ENCODE results near the gene BRD3.
A peak's percentile ranks its signal among the peaks of the same experiment; 100 is the strongest.
"Not testable (repeated sequence)": the region's sequence is repeated elsewhere in the genome, so short reads cannot be mapped to it uniquely, and the experiment has no call there.

Gene BRD3

GRCh38 chr9:134073500-134073899, 5.7 kb upstream of the BRD3 start:
- DNase-seq (ENCODE audit: insufficient read length, low spot score) (peak; percentile 4), FAIRE-seq (no peak)
- no peak for TF ChIP-seq POLR2A (IDR thresholded peaks at IDR 0.05; ENCODE audit: low read depth, low read length)

- not testable (repeated sequence) for DNase-seq (ENCODE audit: insufficient read length, low spot score); FAIRE-seq
Observed at GRCh38 chr9:134072683-134073082, 4.9 kb upstream of the BRD3 start.

GRCh38 chr9:134071149-134071548, 3.3 kb upstream of the BRD3 start:
- no peak for FAIRE-seq

GRCh38 chr9:134069480-134070399, 1.9 kb upstream of the BRD3 start:
- no peak for TF ChIP-seq POLR2A (IDR thresholded peaks at IDR 0.05; ENCODE audit: low read depth, low read length)

More at GRCh38 chr9:134071149-134071548, 3.3 kb upstream of the BRD3 start:
- no peak for DNase-seq (ENCODE audit: insufficient read length, low spot score)
- no peak for TF ChIP-seq POLR2A (IDR thresholded peaks at IDR 0.05; ENCODE audit: low read depth, low read length)

GRCh38 chr9:134068744-134069479, 1.1 kb upstream of the BRD3 start:
- FAIRE-seq: no peak
- TF ChIP-seq POLR2A (IDR thresholded peaks at IDR 0.05; ENCODE audit: low read depth, low read length): no peak
- DNase-seq (ENCODE audit: insufficient read length, low spot score): no peak

More at GRCh38 chr9:134069480-134070399, 1.9 kb upstream of the BRD3 start:
- FAIRE-seq: no peak
- DNase-seq (ENCODE audit: insufficient read length, low spot score): no peak

- no peak for FAIRE-seq
- peak; percentile 63 for DNase-seq (ENCODE audit: insufficient read length, low spot score)
- no peak for TF ChIP-seq POLR2A (IDR thresholded peaks at IDR 0.05; ENCODE audit: low read depth, low read length)
Observed at GRCh38 chr9:134066913-134067851, 644 bp downstream of the BRD3 start.

GRCh38 chr9:134066526-134066912, 1.3 kb downstream of the BRD3 start:
- DNase-seq (ENCODE audit: insufficient read length, low spot score) (peak; percentile 63), FAIRE-seq (no peak)
- TF ChIP-seq POLR2A (IDR thresholded peaks at IDR 0.05; ENCODE audit: low read depth, low read length): no peak

- FAIRE-seq (peak; percentile 43), DNase-seq (ENCODE audit: insufficient read length, low spot score) (peak; percentile 98)
- TF ChIP-seq POLR2A (IDR thresholded peaks at IDR 0.05; ENCODE audit: low read depth, low read length): no peak
Observed at GRCh38 chr9:134065612-134066419, 2.0 kb downstream of the BRD3 start.

- no peak for FAIRE-seq
Observed at GRCh38 chr9:134064711-134065110, 3.1 kb downstream of the BRD3 start.

GRCh38 chr9:134063571-134064450, 4.0 kb downstream of the BRD3 start:
- TF ChIP-seq POLR2A (IDR thresholded peaks at IDR 0.05; ENCODE audit: low read depth, low read length): no peak

More at GRCh38 chr9:134064711-134065110, 3.1 kb downstream of the BRD3 start:
- TF ChIP-seq POLR2A (IDR thresholded peaks at IDR 0.05; ENCODE audit: low read depth, low read length): no peak
- DNase-seq (ENCODE audit: insufficient read length, low spot score): no peak

GRCh38 chr9:134063088-134063570, 4.7 kb downstream of the BRD3 start:
- FAIRE-seq (no peak), DNase-seq (ENCODE audit: insufficient read length, low spot score) (no peak)
- TF ChIP-seq POLR2A (IDR thresholded peaks at IDR 0.05; ENCODE audit: low read depth, low read length): no peak

More at GRCh38 chr9:134063571-134064450, 4.0 kb downstream of the BRD3 start:
- no peak for DNase-seq (ENCODE audit: insufficient read length, low spot score)
- FAIRE-seq: no peak
